OCI-LY1 (cell line): ENCODE measurements around the gene LRRC8B.
A peak's percentile ranks its signal among the peaks of the same experiment; 100 is the strongest.

Experiments used
- CTCF ChIP-seq: fragments of 200-600 bp; sonication (generic), shearing (Covaris generic); IDR thresholded peaks from 2 replicates; pipeline ENCODE4 v1.5.1; 2017; ENCODE audit warnings: mild to moderate bottlenecking, antibody characterized with exemption, low read length, moderate library complexity, mixed read lengths
- EZH2 ChIP-seq: fragments of 200-600 bp; sonication (generic), shearing (Covaris generic); IDR thresholded peaks from 2 replicates; pipeline ENCODE4 v1.8.0; 2017; ENCODE audit warnings: borderline replicate concordance, mixed run types, mild to moderate bottlenecking, antibody characterized with exemption, low read length, moderate library complexity, mixed read lengths

GRCh38 chr1:89598450-89599331 lies 74.1 kb downstream of the LRRC8B start:
- TF ChIP-seq CTCF (peak; percentile 84), EZH2 (no peak)
